CD4-positive, alpha-beta T cell treated with Interleukin-1 beta for 1 hour (primary cell): ENCODE data around the gene OR10P1.
A peak's percentile ranks its signal among the peaks of the same experiment; 100 is the strongest.

ENCODE experiments used
- DNase-seq, 2 donors: peaks; one replicate each; pipeline ENCODE4 v3.0.0-alpha.2; 2020 to 2022

Gene OR10P1

GRCh38 chr12:55653031-55653430 lies 16.3 kb downstream of the OR10P1 start:
- no peak for DNase-seq

- DNase-seq = no peak
Measured at GRCh38 chr12:55654511-55655214, 18.0 kb downstream of the OR10P1 start.

GRCh38 chr12:55657212-55657611 lies 20.5 kb downstream of the OR10P1 start:
- DNase-seq = no peak

- no peak for DNase-seq
Measured at GRCh38 chr12:55658212-55658611, 21.5 kb downstream of the OR10P1 start.

GRCh38 chr12:55658635-55659391 lies 22.1 kb downstream of the OR10P1 start:
- no peak for DNase-seq

GRCh38 chr12:55659486-55660385 lies 23.0 kb downstream of the OR10P1 start:
- DNase-seq = peak in 1 of 2 donors; percentile 19

GRCh38 chr12:55663391-55663790 lies 26.7 kb downstream of the OR10P1 start:
- no peak for DNase-seq

- no peak for DNase-seq
Measured at GRCh38 chr12:55664826-55665225, 28.1 kb downstream of the OR10P1 start.

- no peak for DNase-seq
Measured at GRCh38 chr12:55666508-55666907, 29.8 kb downstream of the OR10P1 start.

GRCh38 chr12:55670276-55670675 lies 33.6 kb downstream of the OR10P1 start:
- DNase-seq = no peak

- DNase-seq = no peak
Measured at GRCh38 chr12:55671746-55672145, 35.1 kb downstream of the OR10P1 start.

GRCh38 chr12:55673638-55674037 lies 36.9 kb downstream of the OR10P1 start:
- no peak for DNase-seq

- peak in 1 of 2 donors; percentile 19 for DNase-seq
Measured at GRCh38 chr12:55675666-55676065, 39.0 kb downstream of the OR10P1 start.

- no peak for DNase-seq
Measured at GRCh38 chr12:55676707-55677106, 40.0 kb downstream of the OR10P1 start.

GRCh38 chr12:55679691-55680090 lies 43.0 kb downstream of the OR10P1 start:
- DNase-seq = no peak

- DNase-seq = no peak
Measured at GRCh38 chr12:55681142-55682077, 44.7 kb downstream of the OR10P1 start.

GRCh38 chr12:55682087-55682796 lies 45.5 kb downstream of the OR10P1 start:
- DNase-seq = no peak

GRCh38 chr12:55683676-55684075 lies 47.0 kb downstream of the OR10P1 start:
- DNase-seq = no peak

- DNase-seq = no peak
Measured at GRCh38 chr12:55684761-55685370, 48.2 kb downstream of the OR10P1 start.

- DNase-seq = no peak
Measured at GRCh38 chr12:55685671-55686070, 49.0 kb downstream of the OR10P1 start.
